A549 treated with Mapracorat at 1 μM for 4 hours (cell line): ENCODE measurements around the gene MAZ. TPM values are rescaled to one million over a fixed set of nuclear protein-coding genes. Genes with fewer than 3 reads are reported as not detected.

Experiments used
- total RNA-seq: library from RNA; stranded (reverse); fragments of 200-300 nt; extraction: Qiagen RNA extraction; gene quantifications from 5 replicates; pipeline ENCODE4 v1.2.3, GENCODE V29; 2022

MAZ gene
- 155 to 174 TPM (median 166 TPM) in 5 replicates for total RNA-seq

DNA sequence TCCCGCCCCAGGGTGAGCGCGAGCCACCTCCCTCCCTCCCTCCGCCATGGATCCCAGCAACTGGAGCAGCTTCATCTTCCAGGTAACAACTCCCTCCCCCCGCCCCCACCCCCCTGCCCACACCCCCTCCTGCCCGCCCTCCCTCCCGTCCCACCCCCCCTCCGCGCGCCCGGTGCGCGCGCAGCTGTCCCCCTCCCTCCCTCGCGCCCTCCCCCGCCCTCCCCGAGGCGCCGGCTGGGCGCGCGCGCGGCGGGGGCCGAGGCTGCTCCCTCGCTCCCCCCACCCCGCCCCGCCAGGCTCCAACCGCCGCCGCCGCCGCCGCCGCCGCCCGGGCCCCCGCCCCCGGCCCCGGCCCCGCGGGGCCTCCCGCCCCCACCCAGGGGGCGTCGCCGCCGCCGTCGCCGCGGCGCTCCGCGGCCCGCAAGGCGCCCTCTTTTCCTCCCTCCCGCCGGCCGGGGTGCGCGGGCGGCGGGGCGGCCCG, at the start of gene MAZ:
TSS of gene MAZ (plus strand) at position 431 of the 481 bp plus-strand sequence. CDS start 173 bp downstream, outside the sequence.

DNA sequence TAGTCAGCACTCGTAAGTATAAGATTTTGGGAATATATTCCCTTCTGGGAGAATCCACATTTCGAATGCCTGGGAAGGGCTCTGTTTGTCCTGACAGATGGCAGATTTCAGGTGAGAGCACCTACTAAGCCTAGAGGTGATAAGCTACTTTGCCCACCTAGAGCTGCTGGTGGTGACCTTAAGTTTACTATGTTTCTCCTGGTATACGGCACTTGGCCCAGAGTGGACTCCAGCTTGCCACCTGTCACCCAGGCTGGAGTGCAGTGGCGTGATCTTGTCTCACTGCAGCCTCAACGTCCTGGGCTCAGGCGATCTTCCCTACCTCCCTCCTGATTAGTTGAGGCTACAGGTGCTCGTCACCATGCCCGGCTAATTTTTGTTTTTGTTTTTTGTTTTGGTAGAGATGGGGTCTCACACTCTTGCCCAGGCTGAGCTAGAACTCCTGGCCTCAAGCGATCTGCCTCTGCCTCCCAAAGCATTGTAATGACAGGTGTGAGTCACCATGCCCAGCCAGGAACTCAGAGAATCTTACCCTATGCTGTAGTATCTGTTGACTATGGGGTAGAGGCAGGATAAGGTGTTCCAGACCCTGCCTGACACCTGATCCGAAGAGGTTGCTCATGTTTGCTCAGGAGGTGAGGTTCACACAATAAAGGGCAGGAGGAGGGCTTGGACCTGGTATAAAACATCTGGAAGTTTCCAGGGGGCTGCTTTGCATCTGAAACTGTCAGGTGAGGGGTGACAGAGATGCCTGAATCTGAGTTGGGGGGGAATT, 28.6 kb upstream of the MAZ start, which contains the start of gene ZG16:
TSS of gene ZG16 (plus strand) at position 681 of the 775 bp plus-strand sequence. CDS start 1,011 bp downstream, outside the sequence.

DNA sequence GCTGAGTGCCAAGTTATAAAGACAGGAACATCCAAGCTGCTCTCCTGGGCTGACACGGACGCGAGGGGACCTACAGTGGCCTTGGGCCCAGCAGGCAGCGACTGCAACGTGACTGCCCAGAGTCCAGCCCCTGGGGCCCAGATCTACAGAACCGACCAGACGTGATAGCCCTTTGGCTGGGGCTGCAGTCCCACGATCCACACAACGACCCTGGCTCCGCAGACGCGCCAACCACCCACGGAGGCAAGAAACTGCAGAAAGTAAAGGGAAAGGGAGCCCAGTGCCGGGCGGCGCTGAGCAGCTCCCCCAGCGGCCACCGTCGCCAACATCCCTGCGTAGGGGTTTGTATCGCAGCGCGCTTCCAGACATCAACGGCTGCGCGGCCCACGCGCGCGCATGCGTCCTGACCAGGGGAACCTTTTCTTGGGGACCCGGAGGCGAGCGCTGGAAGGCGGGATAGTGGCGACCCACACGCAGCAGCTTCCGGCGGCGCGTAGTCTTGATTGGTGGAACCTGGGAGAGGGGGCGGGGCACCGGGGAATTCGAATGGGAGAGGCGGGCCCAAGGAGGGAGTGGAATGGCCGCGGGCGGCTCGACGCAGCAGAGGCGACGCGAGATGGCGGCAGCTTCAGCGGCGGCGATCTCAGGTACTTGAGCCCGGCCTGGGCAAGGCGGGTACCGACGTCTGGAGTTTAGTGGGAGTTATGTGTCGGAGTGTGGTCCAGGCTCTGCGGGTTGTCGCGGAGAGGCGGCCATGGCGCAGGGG, 16.0 kb upstream of the MAZ start, which contains the start of gene KIF22:
TSS of gene KIF22 (plus strand) at position 569 of the 766 bp plus-strand sequence. CDS start at position 578, 9 bp downstream.

DNA sequence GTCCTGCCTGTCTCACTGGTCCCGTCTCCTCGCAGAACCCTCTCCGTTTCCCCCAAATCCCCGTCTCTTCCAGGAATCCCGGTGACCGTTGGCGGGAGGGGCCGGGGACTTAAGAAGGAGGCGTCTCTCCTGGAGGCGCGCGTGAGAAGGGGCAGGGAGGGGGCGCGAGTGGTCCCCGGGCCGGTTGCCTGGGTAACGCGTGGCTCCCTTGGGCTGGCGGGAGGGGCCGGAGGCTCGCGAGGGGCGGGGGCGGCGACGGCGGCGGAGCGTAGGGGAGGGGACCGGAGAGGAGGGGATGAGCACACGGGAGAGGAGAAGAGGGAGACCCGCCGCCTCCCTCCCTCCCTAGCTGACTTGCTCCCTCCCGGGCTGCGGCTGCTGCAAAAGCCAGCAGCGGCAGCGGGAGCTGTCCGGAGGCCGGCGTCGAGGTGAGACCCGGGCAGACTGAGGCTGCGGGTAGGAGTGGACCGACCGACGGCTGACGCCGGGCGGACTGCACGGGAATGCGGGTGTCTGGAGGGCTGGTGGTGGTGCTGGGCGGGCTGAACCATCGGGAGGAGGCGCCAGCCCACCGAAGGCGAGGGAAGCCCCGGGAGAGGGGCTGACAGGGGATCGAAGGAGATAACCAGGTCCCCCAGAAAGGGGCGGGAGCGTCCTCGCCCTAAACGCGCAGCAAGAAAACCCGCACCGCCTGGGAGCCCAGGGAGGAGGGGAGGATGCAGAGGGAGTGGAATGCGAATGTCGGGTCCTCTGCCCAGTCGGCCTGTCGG, 5.8 kb downstream of the MAZ start, which contains the start of gene PRRT2:
TSS of gene PRRT2 (plus strand) at position 298 of the 770 bp plus-strand sequence. CDS start 862 bp downstream, outside the sequence.

DNA sequence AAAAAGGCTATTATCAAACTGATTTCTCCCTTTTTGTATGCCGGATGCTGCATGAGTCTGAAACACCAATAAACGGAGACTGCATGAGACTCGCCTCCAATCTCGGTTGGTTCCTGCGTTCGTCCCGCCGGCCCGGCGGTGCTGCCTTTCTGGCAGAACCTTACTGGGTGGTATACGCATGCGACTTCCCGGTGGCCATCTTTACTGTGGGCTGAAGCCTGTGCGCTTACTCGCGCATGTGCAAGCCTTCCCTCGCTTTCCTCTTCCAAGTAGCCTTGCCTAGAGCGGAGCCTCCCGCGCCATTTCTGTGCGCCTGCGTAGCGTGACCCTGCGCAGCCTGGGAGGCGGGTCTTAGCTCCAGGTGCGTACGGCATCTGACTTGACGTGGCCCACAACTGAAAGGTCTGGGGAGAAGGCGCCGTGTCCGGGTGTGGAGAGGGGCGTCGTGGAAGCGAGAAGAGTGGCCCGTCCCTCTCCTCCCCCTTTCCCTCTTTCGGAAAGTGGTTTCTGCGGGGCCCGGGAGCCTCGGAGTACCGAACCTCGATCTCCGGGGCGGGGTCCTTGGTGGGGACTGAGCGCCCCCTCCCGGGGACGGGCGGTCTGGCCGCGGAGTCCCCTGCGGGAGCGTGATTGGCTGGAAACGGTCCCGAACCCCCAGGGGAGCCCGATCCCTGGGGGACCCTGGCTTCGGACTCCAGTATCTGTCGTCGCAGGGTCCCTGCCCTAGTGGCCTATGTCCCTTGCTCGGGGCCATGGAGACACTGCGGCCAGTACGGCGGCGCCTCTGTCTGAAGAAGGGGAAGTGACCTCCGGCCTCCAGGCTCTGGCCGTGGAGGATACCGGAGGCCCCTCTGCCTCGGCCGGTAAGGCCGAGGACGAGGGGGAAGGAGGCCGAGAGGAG, 9.7 kb downstream of the MAZ start, which contains the start of gene PAGR1:
TSS of gene PAGR1 (plus strand) at position 360 of the 901 bp plus-strand sequence. CDS start at position 734, 374 bp downstream.

DNA sequence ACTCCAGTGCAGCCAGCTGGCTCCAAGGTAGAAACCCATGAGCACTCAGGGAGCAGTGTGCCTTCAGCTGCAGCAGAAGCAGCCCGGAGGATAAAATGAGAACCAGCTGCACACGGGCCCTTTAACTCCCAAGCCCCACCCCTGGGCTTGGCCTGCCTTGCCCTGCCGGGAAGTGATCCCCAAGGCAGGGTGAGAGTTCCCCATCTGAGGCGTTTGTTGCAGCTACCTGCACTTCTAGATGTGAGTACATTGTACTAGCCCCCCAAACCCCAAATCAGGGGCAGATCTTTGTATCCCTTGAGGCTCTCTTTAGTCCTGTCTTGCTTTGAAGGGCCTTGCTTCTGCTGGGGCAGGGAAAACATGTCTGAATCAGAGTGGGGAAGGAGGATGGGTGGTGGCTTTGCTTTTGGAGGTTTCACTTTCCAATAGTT, 14.0 kb downstream of the MAZ start, which contains the start of gene MVP:
TSS of gene MVP (plus strand) at position 192 of the 431 bp plus-strand sequence. CDS start 10,088 bp downstream, outside the sequence.

Other genes starting within 250 kb of the MAZ start
- not detected in 5 replicates for gene SPN, start 143.3 kb upstream of the MAZ start, total RNA-seq
- gene QPRT, start 127.3 kb upstream of the MAZ start, total RNA-seq, result 0.57 to 1.5 TPM (median 1.2 TPM) in 5 replicates
- gene C16orf54, start 60.5 kb upstream of the MAZ start, total RNA-seq, result not detected in 5 replicates
- not detected in 5 replicates for gene ZG16, start 28.3 kb upstream of the MAZ start, total RNA-seq
- 76.8 to 99.2 TPM (median 89.0 TPM) in 5 replicates for gene KIF22, start 15.8 kb upstream of the MAZ start, total RNA-seq
- 0.16 to 0.39 TPM (median 0.24 TPM) in 5 replicates for gene PRRT2, start 5.7 kb downstream of the MAZ start, total RNA-seq
- gene PAGR1, start 9.6 kb downstream of the MAZ start, total RNA-seq, result 34.6 to 45.7 TPM (median 43.0 TPM) in 5 replicates
- gene MVP, start 13.9 kb downstream of the MAZ start, total RNA-seq, result 120 to 142 TPM (median 134 TPM) in 5 replicates
- gene CDIPT, start 56.7 kb downstream of the MAZ start, total RNA-seq, result 59.3 to 94.0 TPM (median 90.3 TPM) in 5 replicates
- 15.1 to 22.3 TPM (median 19.9 TPM) in 5 replicates for gene SEZ6L2, start 93.0 kb downstream of the MAZ start, total RNA-seq
- 15.1 to 26.3 TPM (median 23.9 TPM) in 5 replicates for gene ASPHD1, start 94.0 kb downstream of the MAZ start, total RNA-seq
- gene KCTD13, start 119.7 kb downstream of the MAZ start, total RNA-seq, result 11.5 to 16.7 TPM (median 15.7 TPM) in 5 replicates
- 83.7 to 99.9 TPM (median 96.5 TPM) in 5 replicates for gene TMEM219, start 155.6 kb downstream of the MAZ start, total RNA-seq
- 22.1 to 34.0 TPM (median 32.2 TPM) in 5 replicates for gene TAOK2, start 167.3 kb downstream of the MAZ start, total RNA-seq
- 14.3 to 16.5 TPM (median 15.6 TPM) in 5 replicates for gene HIRIP3, start 189.1 kb downstream of the MAZ start, total RNA-seq
- 102 to 113 TPM (median 108 TPM) in 5 replicates for gene INO80E, start 189.7 kb downstream of the MAZ start, total RNA-seq
- gene DOC2A, start 204.5 kb downstream of the MAZ start, total RNA-seq, result 1.2 to 2.6 TPM (median 1.9 TPM) in 5 replicates
- not detected in 5 replicates for gene C16orf92, start 216.7 kb downstream of the MAZ start, total RNA-seq
- gene TLCD3B, start 224.7 kb downstream of the MAZ start, total RNA-seq, result 0.11 to 0.49 TPM (median 0.31 TPM) in 5 replicates